Measurements from ENCODE around the gene PRICKLE3.

PRICKLE3 gene

DNA sequence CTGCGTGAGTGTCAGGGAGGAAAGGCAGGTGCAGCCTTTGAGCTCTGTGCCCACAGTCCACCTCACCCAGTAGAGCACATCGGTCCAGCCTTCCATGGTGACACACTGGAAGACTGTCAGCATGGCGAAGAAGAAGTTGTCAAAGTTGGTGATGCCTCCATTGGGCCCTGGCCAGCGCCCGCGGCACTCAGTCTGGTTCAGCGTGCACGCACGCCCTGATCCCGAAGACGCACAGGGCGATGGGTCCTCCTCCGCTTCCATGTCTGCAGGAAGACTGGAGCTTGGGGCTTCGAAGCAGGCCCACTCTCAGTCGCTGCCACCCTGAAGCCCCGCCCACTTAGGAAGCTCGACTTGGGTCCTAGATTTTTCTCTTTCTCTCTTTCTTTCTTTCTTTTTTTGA lies 42.0 kb upstream of the PRICKLE3 start:
- TF ChIP-seq, protein P1, sequence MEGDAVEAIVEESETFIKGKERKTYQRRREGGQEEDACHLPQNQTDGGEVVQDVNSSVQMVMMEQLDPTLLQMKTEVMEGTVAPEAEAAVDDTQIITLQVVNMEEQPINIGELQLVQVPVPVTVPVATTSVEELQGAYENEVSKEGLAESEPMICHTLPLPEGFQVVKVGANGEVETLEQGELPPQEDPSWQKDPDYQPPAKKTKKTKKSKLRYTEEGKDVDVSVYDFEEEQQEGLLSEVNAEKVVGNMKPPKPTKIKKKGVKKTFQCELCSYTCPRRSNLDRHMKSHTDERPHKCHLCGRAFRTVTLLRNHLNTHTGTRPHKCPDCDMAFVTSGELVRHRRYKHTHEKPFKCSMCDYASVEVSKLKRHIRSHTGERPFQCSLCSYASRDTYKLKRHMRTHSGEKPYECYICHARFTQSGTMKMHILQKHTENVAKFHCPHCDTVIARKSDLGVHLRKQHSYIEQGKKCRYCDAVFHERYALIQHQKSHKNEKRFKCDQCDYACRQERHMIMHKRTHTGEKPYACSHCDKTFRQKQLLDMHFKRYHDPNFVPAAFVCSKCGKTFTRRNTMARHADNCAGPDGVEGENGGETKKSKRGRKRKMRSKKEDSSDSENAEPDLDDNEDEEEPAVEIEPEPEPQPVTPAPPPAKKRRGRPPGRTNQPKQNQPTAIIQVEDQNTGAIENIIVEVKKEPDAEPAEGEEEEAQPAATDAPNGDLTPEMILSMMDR (IDR thresholded peaks at IDR 0.05), result no peak
- DNase-seq (ENCODE audit: low spot score), result no peak
- Histone ChIP-seq H3K27ac (no peak overlapping the region), H3K4me3 (no peak overlapping the region)

DNA sequence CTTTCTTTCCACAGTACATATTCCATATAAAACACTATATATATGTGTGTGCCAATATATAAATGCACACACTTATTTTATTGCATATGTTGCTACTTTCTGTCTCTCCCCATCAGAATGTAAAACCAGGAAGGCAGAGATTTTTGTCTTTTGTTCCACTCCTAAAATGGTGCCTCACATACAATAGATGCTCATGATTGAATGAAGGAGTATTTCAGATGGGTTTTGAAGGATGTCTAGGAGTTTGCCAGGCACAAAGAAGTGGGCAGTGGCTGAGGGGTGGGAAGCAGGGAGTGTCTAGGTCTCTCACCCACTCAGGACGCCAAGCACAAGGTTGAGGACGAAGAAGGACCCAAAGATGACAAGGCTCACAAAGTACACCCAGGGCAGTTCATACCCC lies 41.6 kb upstream of the PRICKLE3 start:
- DNase-seq (ENCODE audit: low spot score), result no peak
- H3K4me3 ChIP-seq, result no peak overlapping the region
- TF ChIP-seq, protein P1 (IDR thresholded peaks at IDR 0.05), result no peak
- no peak overlapping the region for H3K27ac ChIP-seq

DNA sequence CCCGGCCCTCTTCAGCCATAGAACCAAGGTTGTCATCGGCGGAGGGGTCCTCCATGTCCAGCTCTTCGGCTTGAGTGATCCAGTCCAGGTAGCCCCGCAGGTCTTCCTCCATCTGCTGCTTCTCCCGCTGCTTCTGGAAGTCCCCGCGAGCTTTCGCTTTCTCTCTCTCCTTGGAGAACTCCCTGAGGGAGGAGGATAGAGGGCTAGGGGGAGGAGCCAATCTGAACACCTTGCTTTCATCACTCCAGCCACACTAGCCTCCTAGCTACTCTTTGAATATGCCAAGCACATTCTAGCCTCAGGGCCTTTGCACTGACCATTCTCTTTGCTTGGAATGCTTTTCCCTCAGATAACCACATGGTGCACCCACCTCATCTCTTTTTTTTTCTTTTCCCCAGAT lies 40.8 kb upstream of the PRICKLE3 start:
- TF ChIP-seq, protein P1 (IDR thresholded peaks at IDR 0.05), result no peak
- Histone ChIP-seq H3K4me3 (no peak overlapping the region), H3K27ac (no peak overlapping the region)
- no peak for DNase-seq (ENCODE audit: low spot score)

DNA sequence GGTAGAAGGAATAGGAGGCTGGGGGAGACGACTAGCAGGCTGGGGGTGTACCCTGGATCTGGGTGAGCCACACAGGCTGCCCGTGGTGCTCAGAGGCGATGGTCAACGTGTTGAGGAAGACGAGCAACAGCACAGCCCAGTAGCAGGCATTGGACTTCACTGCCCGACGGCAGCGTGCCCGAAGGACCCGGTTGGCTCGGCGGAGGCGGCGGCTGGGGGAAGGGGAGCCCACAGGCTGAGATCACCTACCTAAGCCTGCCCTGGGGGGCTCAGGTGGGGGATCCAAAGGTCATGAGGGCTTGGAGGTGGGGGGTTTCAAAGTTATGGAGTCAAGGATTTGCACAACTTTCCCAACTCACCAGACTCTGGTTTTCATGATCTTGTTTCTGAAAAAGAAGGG lies 39.7 kb upstream of the PRICKLE3 start:
- TF ChIP-seq, protein P1 (IDR thresholded peaks at IDR 0.05), result no peak
- Histone ChIP-seq H3K4me3 (no peak overlapping the region), H3K27ac (no peak overlapping the region)
- no peak for DNase-seq (ENCODE audit: low spot score)

DNA sequence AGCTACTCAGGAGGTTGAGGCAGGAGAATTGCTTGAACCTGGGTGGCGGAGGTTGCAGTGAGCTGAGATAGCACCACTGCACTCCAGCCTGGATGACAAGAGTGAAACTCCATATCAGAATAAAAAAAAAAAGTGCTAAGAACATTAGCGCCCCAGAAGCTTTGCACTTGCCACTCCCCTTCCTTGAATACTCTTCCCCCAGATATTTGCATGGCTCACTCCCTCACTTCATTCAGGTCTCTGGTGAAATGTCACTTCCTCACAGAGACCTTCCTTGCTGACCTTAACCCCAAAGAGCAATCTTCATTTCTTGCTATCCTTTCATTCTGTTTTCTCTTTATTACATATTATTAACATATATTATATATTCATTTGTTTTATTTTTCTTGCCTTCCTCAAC lies 35.7 kb upstream of the PRICKLE3 start:
- no peak for DNase-seq (ENCODE audit: low spot score)
- TF ChIP-seq, protein P1 (IDR thresholded peaks at IDR 0.05), result no peak
- H3K27ac ChIP-seq, result no peak overlapping the region
- H3K4me3 ChIP-seq, result no peak overlapping the region

DNA sequence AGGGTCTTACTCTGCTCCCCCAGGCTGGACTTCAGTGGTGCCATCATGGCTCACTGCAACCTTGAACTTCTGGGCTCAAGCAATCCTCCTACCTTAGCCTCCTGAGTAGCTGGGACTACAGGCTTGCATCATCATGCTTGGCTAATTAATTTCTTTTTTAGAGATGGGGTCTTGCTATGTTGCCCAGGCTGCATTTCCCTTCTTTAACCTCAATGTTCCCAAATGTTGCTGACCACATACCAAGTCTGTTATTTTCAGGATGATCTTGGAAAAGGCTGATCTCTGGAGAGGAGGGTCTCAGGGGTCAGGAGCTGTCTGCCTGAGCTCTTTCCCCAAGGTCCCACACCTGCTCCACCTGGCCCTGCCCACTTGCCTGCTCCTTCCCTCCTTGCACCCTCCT lies 33.9 kb upstream of the PRICKLE3 start:
- Histone ChIP-seq H3K27ac (no peak overlapping the region), H3K4me3 (no peak overlapping the region)
- DNase-seq (ENCODE audit: low spot score), result no peak
- TF ChIP-seq, protein P1 (IDR thresholded peaks at IDR 0.05), result no peak

DNA sequence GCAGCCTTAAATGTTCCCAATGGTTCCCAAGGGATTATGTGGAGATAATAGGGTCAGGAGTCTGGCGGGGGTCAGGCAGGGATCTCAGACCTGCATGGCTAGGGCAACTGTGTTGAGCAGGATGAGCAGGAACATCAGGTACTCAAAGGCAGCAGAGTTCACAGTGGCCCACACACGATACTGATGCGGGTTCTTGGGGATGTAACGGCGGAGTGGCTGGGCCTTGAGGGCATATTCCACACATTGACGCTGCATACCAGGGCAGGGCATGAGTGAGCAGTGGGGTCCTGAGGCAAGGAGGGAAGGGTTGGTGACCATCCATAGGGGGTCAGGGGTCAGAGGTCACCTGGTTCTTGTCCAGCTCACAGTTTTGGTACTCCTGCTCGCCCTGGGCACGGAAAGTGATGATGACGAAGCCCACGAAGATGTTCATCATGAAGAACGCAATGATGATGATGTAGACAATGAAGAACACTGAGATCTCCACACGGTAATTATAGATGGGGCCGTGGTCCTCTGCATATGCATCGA lies 28.9 kb upstream of the PRICKLE3 start:
- Histone ChIP-seq H3K4me3 (no peak overlapping the region), H3K27ac (no peak overlapping the region)
- TF ChIP-seq, protein P1 (IDR thresholded peaks at IDR 0.05), result no peak
- DNase-seq (ENCODE audit: low spot score), result no peak

All from coronary artery (tissue), 2 donors.